Endothelial cell of umbilical vein (primary cell): ENCODE results near the gene MLNR.

Experiments used
- CTCF ChIP-seq, 2 donors: IDR thresholded peaks; 1 replicate in 1 of 2; 2 replicates in 1 of 2; pipeline ENCODE4 v1.5.1; 2011; ENCODE audit warnings: low read length in 2 of 2, mild to moderate bottlenecking in 2 of 2, moderate library complexity in 2 of 2, control low read depth in 1 of 2, inconsistent platforms in 1 of 2, low read depth in 1 of 2; ENCODE audit not compliant: insufficient read depth in 1 of 2; ENCODE audit errors: extremely low read depth in 1 of 2
- EZH2 ChIP-seq: IDR thresholded peaks from 2 replicates; pipeline ENCODE4 v1.6.1; 2012; ENCODE audit warnings: borderline replicate concordance, low read depth, mild to moderate bottlenecking, moderate library complexity, low read length, inconsistent platforms; ENCODE audit not compliant: severe bottlenecking
- JUN ChIP-seq: IDR thresholded peaks from 2 replicates; pipeline ENCODE4 v1.6.1; 2011; ENCODE audit warnings: borderline replicate concordance, low read depth; ENCODE audit not compliant: insufficient read length, insufficient read depth
- MAX ChIP-seq: IDR thresholded peaks from 2 replicates; pipeline ENCODE4 v1.6.1; 2011; ENCODE audit not compliant: insufficient read depth, insufficient read length
- MYC ChIP-seq: IDR thresholded peaks from one replicate; pipeline ENCODE4 v1.6.1; 2011; ENCODE audit warnings: mild to moderate bottlenecking, low read depth, low read length
- POLR2A ChIP-seq: IDR thresholded peaks from 2 replicates; pipeline ENCODE4 v1.6.1; 2012; ENCODE audit warnings: low read depth, mild to moderate bottlenecking, control low read depth, low read length

- TF ChIP-seq CTCF (IDR thresholded peaks at IDR 0.05; ENCODE audit: extremely low read depth in 1 of 2, insufficient read depth in 1 of 2, low read depth in 1 of 2, low read length in 2 of 2) (no peak), POLR2A (no peak), MAX (no peak), EZH2 (no peak), MYC (no peak), JUN (no peak)
Measured at GRCh38 chr13:49210669-49211068, 9.5 kb upstream of the MLNR start.
